Activated CD4-positive, alpha-beta memory T cell treated with anti-CD3 and anti-CD28 coated beads, Interleukin-2, amount 10 ng/mL, durations not matched to agents 7 days and 5 days (primary cell): ENCODE results near the gene PACS1. TPM values are rescaled to one million over a fixed set of nuclear protein-coding genes. Genes with fewer than 3 reads are reported as not detected.

Experiments
- CTCF ChIA-PET: fragments of 350-600 bp; sonication (Branson Sonifier 250); formaldehyde crosslinking; loops from one replicate; lab custom pipeline; 2021; ENCODE audit warnings: antibody characterized with exemption, inconsistent platforms; lab: Charles Lee
- POLR2A ChIA-PET: fragments of 350-600 bp; sonication (Branson Sonifier 250); formaldehyde crosslinking; loops from one replicate; lab custom pipeline; 2021; ENCODE audit warnings: antibody characterized with exemption; lab: Charles Lee
- DNase-seq: peaks from one replicate; pipeline ENCODE4 v3.0.0-alpha.2; 2020
- H3K27ac Mint-ChIP-seq: one replicate; pipeline ENCODE4 v1.8.0; 2021; ENCODE audit warnings: mild to moderate bottlenecking, mixed read lengths
- H3K27me3 Mint-ChIP-seq: one replicate; pipeline ENCODE4 v1.8.0; 2021; ENCODE audit warnings: mixed read lengths
- H3K36me3 Mint-ChIP-seq: one replicate; pipeline ENCODE4 v1.8.0; 2021; ENCODE audit warnings: low read depth, mixed read lengths
- H3K4me1 Mint-ChIP-seq: one replicate; pipeline ENCODE4 v1.8.0; 2021; ENCODE audit warnings: mixed read lengths
- H3K4me3 Mint-ChIP-seq: one replicate; pipeline ENCODE4 v1.8.0; 2021; ENCODE audit warnings: mild to moderate bottlenecking, mixed read lengths
- H3K9me3 Mint-ChIP-seq: one replicate; pipeline ENCODE4 v1.8.0; 2021; ENCODE audit warnings: mixed read lengths
- total RNA-seq, 2 experiments: library from RNA; stranded (reverse); gene quantifications; one replicate each; pipeline ENCODE4 v1.2.3, GENCODE V29; 2021

PACS1 gene
- total RNA-seq, 2 experiments from 2014 or later: 86.4 to 95.0 TPM

- Mint-ChIP-seq H3K4me3 (no peak overlapping the region), H3K27me3 (no peaks in the 10 kb centered on the region), H3K9me3 (no peaks in the 10 kb centered on the region), H3K4me1 (peaks cover 19% of the 10 kb centered on the region), H3K27ac (peak overlapping the region; percentile 24), H3K36me3 (peaks cover 25% of the 10 kb centered on the region)
- no peak for DNase-seq
- ChIA-PET POLR2A (interaction anchor here (1.3 to 1.7 kb wide), 2 partner anchors 54 to 69 kb away, joined by 3 to 7 read pairs; partner anchors contain the start of gene YIF1A), CTCF (no interaction called here)
Observed at GRCh38 chr11:66218846-66219620, 149.0 kb downstream of the PACS1 start.

DNA sequence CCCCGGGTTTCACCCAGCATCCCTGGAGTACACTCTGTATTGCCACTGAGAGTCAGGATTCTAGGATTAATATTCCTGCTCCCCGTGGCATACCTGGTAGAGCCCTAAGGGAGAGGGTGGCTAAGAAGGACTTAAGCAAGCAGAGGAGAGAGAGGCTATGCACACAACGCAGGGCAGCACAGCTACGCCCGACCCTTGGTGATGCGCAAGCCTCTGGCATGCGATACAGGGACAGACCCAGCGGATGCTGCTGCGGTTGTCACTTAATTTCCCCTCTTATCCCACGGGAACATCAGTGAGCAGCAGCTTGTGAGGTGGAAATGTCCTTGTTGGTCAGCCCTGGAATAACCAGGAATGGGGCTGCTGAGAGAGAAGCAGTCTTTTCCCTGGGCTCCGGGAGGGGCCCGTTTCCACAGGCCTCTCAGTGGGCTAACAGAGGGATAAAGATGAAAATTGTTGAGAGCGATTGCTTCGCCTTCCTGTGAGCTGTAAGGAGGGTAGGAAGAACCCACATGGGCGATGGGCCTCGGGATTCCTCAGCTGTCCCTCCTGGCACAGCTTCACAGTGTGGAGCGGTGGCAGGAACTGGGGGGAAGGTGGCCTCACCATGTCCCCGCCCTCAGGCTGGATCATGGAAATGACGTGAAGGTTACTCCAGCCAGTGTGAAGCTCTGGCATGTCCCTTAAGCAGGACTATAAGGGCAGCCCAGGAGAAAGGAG lies 149.9 kb downstream of the PACS1 start:
- Mint-ChIP-seq H3K4me3 (no peak overlapping the region), H3K27me3 (no peaks in the 10 kb centered on the region), H3K4me1 (peaks cover 19% of the 10 kb centered on the region), H3K9me3 (no peaks in the 10 kb centered on the region), H3K27ac (no peak overlapping the region), H3K36me3 (peaks cover 31% of the 10 kb centered on the region)
- DNase-seq: no peak
- POLR2A ChIA-PET: interaction anchor here (0.6 to 1.7 kb wide), 4 partner anchors 43 to 181 kb away, joined by 3 to 7 read pairs (median 3); partner anchors contain the start of gene YIF1A
- CTCF ChIA-PET: interaction anchor here (0.5 to 1.4 kb wide), 3 partner anchors 24 to 744 kb away, joined by 3 to 5 read pairs (median 3); no protein-coding TSS in a partner anchor

GRCh38 chr11:66220566-66220935 lies 150.5 kb downstream of the PACS1 start:
- peaks cover 32% of the 10 kb centered on the region for H3K36me3 Mint-ChIP-seq
- H3K27ac Mint-ChIP-seq: no peak overlapping the region
- no peaks in the 10 kb centered on the region for H3K27me3 Mint-ChIP-seq

GRCh38 chr11:66221012-66221411 lies 150.9 kb downstream of the PACS1 start:
- Mint-ChIP-seq H3K4me3 (no peak overlapping the region), H3K27ac (no peak overlapping the region), H3K36me3 (peaks cover 31% of the 10 kb centered on the region), H3K4me1 (peaks cover 19% of the 10 kb centered on the region), H3K27me3 (no peaks in the 10 kb centered on the region), H3K9me3 (no peaks in the 10 kb centered on the region)
- no peak for DNase-seq
- CTCF ChIA-PET: interaction anchor here (1.1 to 2.2 kb wide), 3 partner anchors 47 to 68 kb away, joined by 3 to 9 read pairs (median 4); partner anchors contain the start of gene YIF1A
- POLR2A ChIA-PET: interaction anchor here (0.8 to 1.7 kb wide), 3 partner anchors 42 to 67 kb away, joined by 3 to 7 read pairs (median 3); partner anchors contain the start of gene YIF1A

More at GRCh38 chr11:66220566-66220935, 150.5 kb downstream of the PACS1 start:
- Mint-ChIP-seq H3K9me3 (no peaks in the 10 kb centered on the region), H3K4me1 (peaks cover 19% of the 10 kb centered on the region), H3K4me3 (no peak overlapping the region)
- CTCF ChIA-PET: interaction anchor here (0.9 to 1.4 kb wide), 2 partner anchors 24 to 47 kb away, joined by 3 to 5 read pairs; no protein-coding TSS in a partner anchor
- DNase-seq: no peak
- POLR2A ChIA-PET: interaction anchor here (0.6 to 1.7 kb wide), 4 partner anchors 42 to 180 kb away, joined by 3 to 7 read pairs (median 3); partner anchors contain the start of gene YIF1A

- peaks cover 26% of the 10 kb centered on the region for H3K36me3 Mint-ChIP-seq
- DNase-seq: no peak
- H3K27me3 Mint-ChIP-seq: no peaks in the 10 kb centered on the region
- H3K27ac Mint-ChIP-seq: peak overlapping the region; percentile 77
- POLR2A ChIA-PET: no interaction called here
- CTCF ChIA-PET: interaction anchor here (0.6 to 2.2 kb wide), 13 partner anchors 17 to 1873 kb away, joined by 3 to 9 read pairs (median 4); partner anchors contain the start of genes RAB1B, TMEM151A and YIF1A
- no peak overlapping the region for H3K4me3 Mint-ChIP-seq
- H3K4me1 Mint-ChIP-seq: peaks cover 25% of the 10 kb centered on the region
- no peaks in the 10 kb centered on the region for H3K9me3 Mint-ChIP-seq
Observed at GRCh38 chr11:66221726-66222236, 151.7 kb downstream of the PACS1 start.

- H3K27ac Mint-ChIP-seq: peak overlapping the region; percentile 77
- peaks cover 27% of the 10 kb centered on the region for H3K36me3 Mint-ChIP-seq
- peaks cover 25% of the 10 kb centered on the region for H3K4me1 Mint-ChIP-seq
- no peak overlapping the region for H3K4me3 Mint-ChIP-seq
- ChIA-PET CTCF (interaction anchor here (0.5 to 2.2 kb wide), 27 partner anchors 11 to 1872 kb away, joined by 3 to 9 read pairs (median 4); partner anchors contain the start of genes RAB1B, TMEM151A and YIF1A), POLR2A (interaction anchor here (0.9 kb wide), 1 partner anchor 36 kb away, joined by 3 read pairs; no protein-coding TSS in a partner anchor)
- H3K27me3 Mint-ChIP-seq: no peaks in the 10 kb centered on the region
- DNase-seq: peak; percentile 93
- no peaks in the 10 kb centered on the region for H3K9me3 Mint-ChIP-seq
Observed at GRCh38 chr11:66222358-66223149, 152.5 kb downstream of the PACS1 start.

DNA sequence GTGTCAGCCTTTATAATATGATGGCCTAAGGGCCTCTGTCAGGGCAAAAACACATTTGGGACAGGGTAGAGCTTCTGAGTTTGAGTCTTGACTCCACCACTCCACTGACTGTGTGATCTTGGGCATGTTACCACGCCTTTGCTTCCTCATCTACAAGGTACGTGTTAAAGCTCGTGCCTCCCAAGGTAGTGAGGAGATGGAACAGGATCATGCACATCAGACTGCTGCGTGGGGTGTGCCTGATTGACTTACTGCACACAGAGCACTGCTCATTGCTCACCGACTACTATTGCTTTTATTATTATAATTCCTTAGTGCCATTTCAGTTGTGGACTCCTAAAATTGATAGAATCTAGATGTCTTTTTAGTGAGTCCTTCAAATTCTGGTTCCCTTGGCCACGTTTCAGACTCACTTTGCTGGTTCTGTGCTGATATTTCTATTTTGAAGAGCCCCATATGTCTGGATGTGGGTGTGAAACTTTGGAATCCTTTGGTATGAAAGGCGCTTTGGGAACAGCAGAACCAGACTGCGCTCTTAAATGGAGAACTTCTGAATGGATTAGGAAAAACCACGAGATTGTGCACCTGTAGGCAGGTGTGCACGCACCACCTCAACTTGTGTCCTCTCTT lies 154.3 kb downstream of the PACS1 start:
- POLR2A ChIA-PET: no interaction called here
- no peaks in the 10 kb centered on the region for H3K9me3 Mint-ChIP-seq
- no peak overlapping the region for H3K27ac Mint-ChIP-seq
- no peak for DNase-seq
- no peak overlapping the region for H3K4me3 Mint-ChIP-seq
- H3K27me3 Mint-ChIP-seq: no peaks in the 10 kb centered on the region
- peaks cover 24% of the 10 kb centered on the region for H3K36me3 Mint-ChIP-seq
- H3K4me1 Mint-ChIP-seq: peaks cover 21% of the 10 kb centered on the region
- CTCF ChIA-PET: interaction anchor here (0.6 to 1.3 kb wide), 2 partner anchors 30 to 107 kb away, joined by 3 to 4 read pairs; no protein-coding TSS in a partner anchor

GRCh38 chr11:66225066-66225465 lies 155.0 kb downstream of the PACS1 start:
- Mint-ChIP-seq H3K9me3 (no peaks in the 10 kb centered on the region), H3K27me3 (no peaks in the 10 kb centered on the region), H3K27ac (no peak overlapping the region), H3K36me3 (peaks cover 24% of the 10 kb centered on the region), H3K4me1 (peaks cover 21% of the 10 kb centered on the region), H3K4me3 (no peak overlapping the region)
- no peak for DNase-seq
- ChIA-PET CTCF (interaction anchor here (1.0 to 1.4 kb wide), 2 partner anchors 8 to 58 kb away, joined by 4 read pairs; no protein-coding TSS in a partner anchor), POLR2A (interaction anchor here (0.7 kb wide), 1 partner anchor 116 kb away, joined by 3 read pairs; no protein-coding TSS in a partner anchor)

DNA sequence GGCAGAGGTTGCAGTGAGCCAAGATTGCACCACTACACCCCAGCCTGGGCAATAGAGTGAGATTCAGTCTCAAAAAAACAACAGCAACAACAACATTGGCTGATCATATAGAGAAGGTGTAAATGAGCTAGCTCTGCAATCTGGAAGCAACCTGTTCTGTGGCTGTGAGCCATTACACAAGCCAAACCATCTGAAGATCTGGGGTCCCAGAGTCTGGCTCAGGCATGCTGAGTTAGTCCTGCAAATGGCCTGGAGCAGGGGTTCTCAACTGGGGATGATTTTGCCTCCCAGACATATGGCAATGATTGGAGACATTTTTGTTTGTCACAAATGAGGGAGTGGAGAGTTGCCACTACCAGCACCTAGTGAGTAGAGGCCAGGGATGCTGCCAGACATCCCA lies 156.0 kb downstream of the PACS1 start:
- DNase-seq: no peak
- peaks cover 21% of the 10 kb centered on the region for H3K4me1 Mint-ChIP-seq
- H3K36me3 Mint-ChIP-seq: peaks cover 22% of the 10 kb centered on the region
- no peak overlapping the region for H3K4me3 Mint-ChIP-seq
- CTCF ChIA-PET: interaction anchor here (1.0 to 1.4 kb wide), 3 partner anchors 9 to 85 kb away, joined by 3 to 4 read pairs (median 4); no protein-coding TSS in a partner anchor
- no peaks in the 10 kb centered on the region for H3K9me3 Mint-ChIP-seq
- no peaks in the 10 kb centered on the region for H3K27me3 Mint-ChIP-seq
- H3K27ac Mint-ChIP-seq: no peak overlapping the region
- POLR2A ChIA-PET: no interaction called here

DNA sequence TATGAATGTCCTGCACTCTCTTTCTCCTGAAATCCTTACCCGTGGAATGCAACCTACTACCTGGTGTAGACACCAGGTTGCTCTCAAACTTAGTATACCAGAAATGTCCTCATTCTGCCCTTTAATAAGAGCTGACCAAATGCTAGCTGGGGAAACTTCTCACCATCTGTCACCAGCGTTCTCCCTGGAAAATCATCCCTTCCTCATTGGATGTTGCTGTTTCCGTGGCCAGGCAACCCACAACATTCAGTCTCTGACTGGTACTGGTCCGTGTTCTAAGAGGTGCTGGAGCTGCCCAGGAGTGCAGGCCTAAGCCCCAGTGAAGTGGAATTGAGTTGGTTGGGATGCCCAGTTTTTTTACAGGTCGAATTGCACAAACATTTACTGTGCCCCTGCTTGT lies 157.6 kb downstream of the PACS1 start:
- ChIA-PET POLR2A (no interaction called here), CTCF (interaction anchor here (0.6 kb wide), 1 partner anchor 118 kb away, joined by 4 read pairs; no protein-coding TSS in a partner anchor)
- no peak overlapping the region for H3K4me3 Mint-ChIP-seq
- no peaks in the 10 kb centered on the region for H3K27me3 Mint-ChIP-seq
- no peak overlapping the region for H3K27ac Mint-ChIP-seq
- peaks cover 29% of the 10 kb centered on the region for H3K36me3 Mint-ChIP-seq
- H3K9me3 Mint-ChIP-seq: no peaks in the 10 kb centered on the region
- DNase-seq: no peak
- H3K4me1 Mint-ChIP-seq: peaks cover 9% of the 10 kb centered on the region

- H3K9me3 Mint-ChIP-seq: no peaks in the 10 kb centered on the region
- no peak overlapping the region for H3K27ac Mint-ChIP-seq
- H3K4me3 Mint-ChIP-seq: no peak overlapping the region
- peaks cover 27% of the 10 kb centered on the region for H3K36me3 Mint-ChIP-seq
- ChIA-PET CTCF (no interaction called here), POLR2A (no interaction called here)
- DNase-seq: no peak
- no peaks in the 10 kb centered on the region for H3K27me3 Mint-ChIP-seq
- H3K4me1 Mint-ChIP-seq: peaks cover 6% of the 10 kb centered on the region
Observed at GRCh38 chr11:66228521-66228920, 158.4 kb downstream of the PACS1 start.
